Fibroblast of pulmonary artery (primary cell): ENCODE measurements around the gene PELI2.

Experiments
- DNase-seq: peaks from one replicate; pipeline ENCODE4 v3.0.0-alpha.2; 2010; ENCODE audit warnings: low read depth
- H3K4me3 ChIP-seq: replicated peaks from 2 replicates; pipeline ENCODE4 v1.5.1; 2011; ENCODE audit warnings: low read depth, mild to moderate bottlenecking, control low read depth, low read length, moderate library complexity
- CTCF ChIP-seq: IDR thresholded peaks from 2 replicates; pipeline ENCODE4 v1.5.1; 2011; ENCODE audit warnings: mild to moderate bottlenecking, control low read depth, low read length, inconsistent platforms; ENCODE audit errors: missing control alignments

PELI2 gene

GRCh38 chr14:56304456-56304855 is 186.2 kb downstream of the PELI2 start:
- no peak for TF ChIP-seq CTCF
- H3K4me3 ChIP-seq, result no peak overlapping the region
- no peak for DNase-seq

- no peak overlapping the region for H3K4me3 ChIP-seq
- no peak for TF ChIP-seq CTCF
- DNase-seq, result no peak
These were observed 191.0 kb downstream of the PELI2 start for GRCh38 chr14:56309198-56309597.

- no peak overlapping the region for H3K4me3 ChIP-seq
- no peak for TF ChIP-seq CTCF
- DNase-seq, result peak; percentile 51
These were observed 192.4 kb downstream of the PELI2 start for GRCh38 chr14:56310643-56311042.

- DNase-seq, result no peak
- no peak for TF ChIP-seq CTCF
- H3K4me3 ChIP-seq, result no peak overlapping the region
These were observed 195.6 kb downstream of the PELI2 start for GRCh38 chr14:56313789-56314188.

- no peak for TF ChIP-seq CTCF
- DNase-seq, result no peak
- no peak overlapping the region for H3K4me3 ChIP-seq
These were observed 200.3 kb downstream of the PELI2 start for GRCh38 chr14:56318393-56319115.

- no peak for DNase-seq
- no peak overlapping the region for H3K4me3 ChIP-seq
- TF ChIP-seq CTCF, result no peak
These were observed 203.7 kb downstream of the PELI2 start for GRCh38 chr14:56321861-56322260.

GRCh38 chr14:56322531-56322930 is 204.3 kb downstream of the PELI2 start:
- H3K4me3 ChIP-seq, result no peak overlapping the region
- TF ChIP-seq CTCF, result no peak
- no peak for DNase-seq
